CD1c-positive myeloid dendritic cell (primary cell): ENCODE measurements around the gene TGM3.

Experiments used
- DNase-seq: peaks from one replicate; pipeline ENCODE4 v3.0.0-alpha.2; 2016; ENCODE audit errors: extremely low spot score

Gene TGM3

GRCh38 chr20:2307136-2307535 is 11.3 kb downstream of the TGM3 start:
- no peak for DNase-seq

GRCh38 chr20:2311329-2311728 is 15.5 kb downstream of the TGM3 start:
- peak; percentile 76 for DNase-seq

- no peak for DNase-seq
Measured at GRCh38 chr20:2312876-2313275, 17.1 kb downstream of the TGM3 start.

GRCh38 chr20:2313316-2313715 is 17.5 kb downstream of the TGM3 start:
- no peak for DNase-seq

GRCh38 chr20:2314759-2315439 is 19.1 kb downstream of the TGM3 start:
- peak; percentile 85 for DNase-seq

- no peak for DNase-seq
Measured at GRCh38 chr20:2315440-2315778, 19.6 kb downstream of the TGM3 start.

GRCh38 chr20:2316847-2317495 is 21.2 kb downstream of the TGM3 start:
- DNase-seq, result no peak

- peak; percentile 30 for DNase-seq
Measured at GRCh38 chr20:2320813-2321658, 25.2 kb downstream of the TGM3 start.

GRCh38 chr20:2323051-2323450 is 27.2 kb downstream of the TGM3 start:
- no peak for DNase-seq

- no peak for DNase-seq
Measured at GRCh38 chr20:2326046-2326445, 30.2 kb downstream of the TGM3 start.

- DNase-seq, result no peak
Measured at GRCh38 chr20:2327620-2328555, 32.1 kb downstream of the TGM3 start.

- DNase-seq, result no peak
Measured at GRCh38 chr20:2329286-2329685, 33.5 kb downstream of the TGM3 start.

- DNase-seq, result no peak
Measured at GRCh38 chr20:2330090-2330695, 34.4 kb downstream of the TGM3 start.

- no peak for DNase-seq
Measured at GRCh38 chr20:2331106-2331505, 35.3 kb downstream of the TGM3 start.

- no peak for DNase-seq
Measured at GRCh38 chr20:2331901-2332565, 36.2 kb downstream of the TGM3 start.

- DNase-seq, result no peak
Measured at GRCh38 chr20:2332711-2333110, 36.9 kb downstream of the TGM3 start.

- no peak for DNase-seq
Measured at GRCh38 chr20:2333821-2334220, 38.0 kb downstream of the TGM3 start.

GRCh38 chr20:2335096-2335870 is 39.5 kb downstream of the TGM3 start:
- DNase-seq, result no peak

- DNase-seq, result no peak
Measured at GRCh38 chr20:2336471-2336870, 40.7 kb downstream of the TGM3 start.

GRCh38 chr20:2337142-2337541 is 41.3 kb downstream of the TGM3 start:
- DNase-seq, result no peak
